Mucosa of descending colon (tissue), 3 donors: ENCODE results near the gene SMAD4. TPM values are rescaled to one million over a fixed set of nuclear protein-coding genes. Genes with fewer than 3 reads are reported as not detected.
"Not testable (repeated sequence)": the region's sequence is repeated elsewhere in the genome, so short reads cannot be mapped to it uniquely, and the experiment has no call there.

Experiments used
- ATAC-seq: fragments of 200-7000 bp; cut with Tn5 transposase; one replicate; pipeline ENCODE4 v1.9.1; 2020; ENCODE audit warnings: mild to moderate bottlenecking, moderate library complexity
- DNase-seq, 3 donors: peaks; one replicate each; pipeline ENCODE4 v3.0.0-alpha.2; 2020
- H3K36me3 ChIP-seq: fragments of 200-600 bp; one replicate; pipeline ENCODE4 v1.8.0; 2021; ENCODE audit warnings: low read depth, mild to moderate bottlenecking
- H3K4me1 ChIP-seq: fragments of 200-600 bp; one replicate; pipeline ENCODE4 v1.8.0; 2021; ENCODE audit warnings: low read depth, mild to moderate bottlenecking
- H3K4me3 ChIP-seq: fragments of 200-600 bp; one replicate; pipeline ENCODE4 v1.8.0; 2021; ENCODE audit warnings: mild to moderate bottlenecking
- H3K9me3 ChIP-seq: fragments of 200-600 bp; one replicate; pipeline ENCODE4 v1.8.0; 2021; ENCODE audit warnings: mild to moderate bottlenecking
- intact Hi-C, 2 donors: fragments of 100-400 bp; cut with DNase I in 1 of 2; cut with micrococcal nuclease in 1 of 2; formaldehyde crosslinking; loops; one replicate each; pipeline versions ENCODE4 v1.11.0 to v1.11.1; 2022; cut with DNase I, micrococcal nuclease
- total RNA-seq, 3 donors: library from RNA; stranded (reverse); fragmentation: NEBNext Ultra II Directional in 2 of 3; extraction: Animal tissue kit (Norgen Biotek cat#: 25700) in 2 of 3; gene quantifications; one replicate each; pipeline versions ENCODE4 v1.2.1 to v1.2.4, GENCODE V29; 2021 to 2023
- TF ChIP-seq, protein P1 (sequence below): fragments of 200-600 bp; IDR thresholded peaks from one replicate; pipeline ENCODE4 v1.8.0; 2022; ENCODE audit warnings: antibody characterized with exemption, mild to moderate bottlenecking
- donor health status: DM: no; HTN: no; CAD: no; lungs with moderate emphysema.
- donor health status: DM: no; HTN: no; CAD: no.
- donor health status: DM: no; HTN: yes; CAD: no.

SMAD4 gene
- total RNA-seq, 3 donors from 2014 or later, result 78.7 to 131 (median 93.1) TPM

DNA sequence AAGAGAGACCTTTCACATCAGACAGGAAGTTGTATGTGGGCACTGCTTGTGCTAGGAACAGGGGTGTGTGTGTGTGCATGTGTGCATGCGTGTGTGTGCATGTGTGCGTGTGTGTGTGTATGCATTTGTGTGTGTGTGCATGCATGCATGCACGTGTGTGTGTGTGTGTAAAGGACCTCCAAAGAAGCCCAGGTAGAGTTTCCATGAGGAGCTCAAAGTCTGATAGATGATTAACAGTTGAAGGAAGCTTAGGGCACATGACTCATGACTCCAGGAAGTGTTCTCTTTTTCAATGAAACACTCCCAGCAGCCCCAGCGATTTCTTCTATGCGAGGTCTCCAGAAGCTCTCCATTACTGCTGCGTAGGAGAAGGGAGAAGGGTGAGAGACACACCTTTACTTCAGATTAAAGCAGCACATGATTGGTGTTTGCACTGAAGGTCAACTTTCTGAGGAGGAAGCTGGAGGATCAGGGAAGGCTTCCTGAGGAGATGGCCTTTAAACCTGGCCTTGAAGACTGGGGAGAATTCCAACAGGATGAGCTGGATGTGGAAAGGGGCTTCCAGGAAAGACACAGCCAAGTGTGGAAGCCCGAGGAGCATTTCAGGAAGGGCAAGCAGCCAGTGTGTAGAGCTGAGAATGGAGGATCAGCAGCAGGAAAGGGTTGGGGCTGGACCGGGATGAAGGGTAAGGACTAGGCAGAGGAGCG is 77.7 kb downstream of the SMAD4 start:
- Histone ChIP-seq H3K4me3 (no peak overlapping the region), H3K9me3 (no peaks in the 10 kb centered on the region), H3K36me3 (no peaks in the 10 kb centered on the region), H3K4me1 (peaks cover 3% of the 10 kb centered on the region)
- ATAC-seq, result peak; percentile 73
- DNase-seq, result no peak
- intact Hi-C loops, result no loop called here
- TF ChIP-seq, protein P1, sequence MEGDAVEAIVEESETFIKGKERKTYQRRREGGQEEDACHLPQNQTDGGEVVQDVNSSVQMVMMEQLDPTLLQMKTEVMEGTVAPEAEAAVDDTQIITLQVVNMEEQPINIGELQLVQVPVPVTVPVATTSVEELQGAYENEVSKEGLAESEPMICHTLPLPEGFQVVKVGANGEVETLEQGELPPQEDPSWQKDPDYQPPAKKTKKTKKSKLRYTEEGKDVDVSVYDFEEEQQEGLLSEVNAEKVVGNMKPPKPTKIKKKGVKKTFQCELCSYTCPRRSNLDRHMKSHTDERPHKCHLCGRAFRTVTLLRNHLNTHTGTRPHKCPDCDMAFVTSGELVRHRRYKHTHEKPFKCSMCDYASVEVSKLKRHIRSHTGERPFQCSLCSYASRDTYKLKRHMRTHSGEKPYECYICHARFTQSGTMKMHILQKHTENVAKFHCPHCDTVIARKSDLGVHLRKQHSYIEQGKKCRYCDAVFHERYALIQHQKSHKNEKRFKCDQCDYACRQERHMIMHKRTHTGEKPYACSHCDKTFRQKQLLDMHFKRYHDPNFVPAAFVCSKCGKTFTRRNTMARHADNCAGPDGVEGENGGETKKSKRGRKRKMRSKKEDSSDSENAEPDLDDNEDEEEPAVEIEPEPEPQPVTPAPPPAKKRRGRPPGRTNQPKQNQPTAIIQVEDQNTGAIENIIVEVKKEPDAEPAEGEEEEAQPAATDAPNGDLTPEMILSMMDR, result no peak

DNA sequence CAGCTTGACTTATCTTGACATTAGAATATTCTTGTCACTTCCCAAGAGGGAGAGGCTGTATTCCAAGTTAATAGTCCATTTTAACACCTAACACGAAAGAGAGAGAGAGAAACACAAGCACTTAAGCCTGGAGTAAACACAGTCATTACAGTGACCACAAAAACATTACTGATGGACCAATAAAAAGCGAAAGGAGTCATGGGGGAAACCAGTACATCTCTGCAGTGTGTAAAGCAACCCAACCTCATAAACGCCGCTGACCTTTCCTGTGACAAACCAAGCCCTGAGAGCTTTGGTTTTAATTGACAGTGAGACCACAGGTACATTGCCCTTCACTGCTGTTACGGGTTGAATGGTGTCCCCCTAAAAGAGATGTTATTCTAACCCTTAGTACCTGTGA is 78.3 kb downstream of the SMAD4 start:
- H3K9me3 ChIP-seq, result no peaks in the 10 kb centered on the region
- ATAC-seq (no peak), DNase-seq (no peak)
- intact Hi-C loops, result no loop called here
- no peaks in the 10 kb centered on the region for H3K36me3 ChIP-seq
- TF ChIP-seq, protein P1, result no peak
- peaks cover 3% of the 10 kb centered on the region for H3K4me1 ChIP-seq
- H3K4me3 ChIP-seq, result no peak overlapping the region

DNA sequence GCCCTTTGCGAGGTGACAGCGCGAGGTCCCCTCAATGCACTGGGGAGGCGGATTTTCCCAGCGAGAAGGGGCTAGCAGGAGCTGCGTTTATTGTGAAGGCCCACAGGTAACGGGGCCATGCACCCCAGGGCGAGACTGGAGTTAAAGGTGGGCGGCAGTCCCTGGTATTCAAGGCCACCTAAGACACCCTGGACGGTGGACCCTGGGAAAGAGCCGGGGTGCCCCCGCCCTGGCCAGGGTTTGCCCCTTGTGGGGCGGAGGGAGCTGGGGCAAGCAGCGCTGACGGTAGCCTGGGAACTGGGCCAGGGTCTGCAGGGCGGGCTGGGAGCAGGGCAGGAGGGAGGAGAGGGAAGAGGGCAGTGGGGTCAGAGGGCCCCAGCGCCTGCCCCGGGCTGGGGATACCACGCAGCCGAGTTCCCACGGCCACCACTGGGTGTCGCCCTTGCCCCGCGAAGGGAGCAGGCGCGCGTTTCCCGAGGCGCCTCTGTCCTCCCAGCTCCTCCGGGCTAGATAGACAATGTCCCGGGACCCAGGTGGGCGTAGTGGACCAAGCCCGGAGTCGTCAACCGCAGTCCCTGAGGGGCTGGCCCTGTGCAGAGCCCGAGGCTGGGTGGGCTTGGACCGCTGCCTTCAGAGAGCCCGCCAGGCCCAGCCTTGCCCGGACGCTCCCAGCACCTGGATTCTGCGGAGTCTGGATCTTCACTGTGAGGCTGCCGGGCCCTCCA is 80.2 kb downstream of the SMAD4 start:
- TF ChIP-seq, protein P1, result peak; percentile 92
- DNase-seq (peak; percentile 65 to 79 (median 76)), ATAC-seq (peak; percentile 94)
- H3K4me1 ChIP-seq, result peaks cover 3% of the 10 kb centered on the region
- intact Hi-C loops, result no loop called here
- H3K36me3 ChIP-seq, result no peaks in the 10 kb centered on the region
- H3K4me3 ChIP-seq, result no peak overlapping the region
- no peaks in the 10 kb centered on the region for H3K9me3 ChIP-seq

DNA sequence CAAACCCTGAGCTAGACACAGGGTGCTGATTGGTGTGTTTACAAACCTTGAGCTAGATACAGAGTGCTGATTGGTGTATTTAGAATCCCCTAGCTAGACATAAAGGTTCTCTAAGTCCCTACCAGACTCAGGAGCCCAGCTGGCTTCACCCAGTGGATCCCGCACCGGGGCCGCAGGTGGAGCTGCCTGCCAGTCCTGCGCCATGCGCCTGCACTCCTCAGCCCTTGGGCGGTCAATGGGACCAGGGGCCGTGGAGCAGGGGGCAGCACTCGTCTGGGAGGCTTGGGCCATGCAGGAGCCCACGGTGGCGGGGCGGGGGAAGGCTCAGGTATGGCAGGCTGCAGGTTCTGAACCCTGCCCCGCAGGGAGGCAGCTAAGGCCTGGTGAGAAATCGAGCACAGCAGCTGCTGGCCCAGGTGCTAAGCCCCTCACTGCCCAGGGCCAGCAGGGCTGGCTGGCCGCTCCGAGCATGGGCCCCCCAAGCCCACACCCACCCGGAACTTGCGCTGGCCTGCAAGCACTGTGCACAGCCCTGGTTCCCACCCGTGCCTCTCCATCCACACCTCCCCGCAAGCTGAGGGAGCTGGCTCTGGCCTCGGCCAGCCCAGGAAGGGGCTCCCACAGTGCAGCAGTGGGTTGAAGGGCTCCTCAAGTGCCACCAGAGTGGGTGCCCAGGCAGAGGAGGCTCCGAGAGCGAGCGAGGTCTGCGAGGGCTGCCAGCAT is 81.8 kb downstream of the SMAD4 start:
- H3K4me1 ChIP-seq, H3K9me3 ChIP-seq, H3K4me3 ChIP-seq, ATAC-seq, H3K36me3 ChIP-seq, DNase-seq, intact Hi-C loops: not testable (repeated sequence)

DNA sequence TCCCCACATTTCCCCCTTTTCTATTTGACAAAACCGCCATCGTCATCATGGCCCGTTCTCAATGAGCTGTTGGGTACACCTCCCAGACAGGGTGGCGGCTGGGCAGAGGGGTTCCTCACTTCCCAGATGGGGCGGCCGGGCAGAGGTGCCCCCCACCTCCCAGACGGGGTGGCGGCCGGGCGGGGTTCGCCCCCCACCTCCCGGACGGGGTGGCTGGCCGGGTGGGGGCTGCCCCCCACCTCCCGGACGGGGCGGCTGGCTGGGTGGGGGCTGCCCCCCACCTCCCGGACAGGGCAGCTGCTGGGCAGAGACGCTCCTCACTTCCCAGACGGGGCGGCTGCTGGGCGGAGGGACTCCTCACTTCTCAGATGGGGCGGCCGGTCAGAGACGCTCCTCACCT is 87.0 kb downstream of the SMAD4 start:
- H3K9me3 ChIP-seq, H3K4me1 ChIP-seq, H3K36me3 ChIP-seq, intact Hi-C loops, ATAC-seq, DNase-seq, H3K4me3 ChIP-seq: not testable (repeated sequence)

DNA sequence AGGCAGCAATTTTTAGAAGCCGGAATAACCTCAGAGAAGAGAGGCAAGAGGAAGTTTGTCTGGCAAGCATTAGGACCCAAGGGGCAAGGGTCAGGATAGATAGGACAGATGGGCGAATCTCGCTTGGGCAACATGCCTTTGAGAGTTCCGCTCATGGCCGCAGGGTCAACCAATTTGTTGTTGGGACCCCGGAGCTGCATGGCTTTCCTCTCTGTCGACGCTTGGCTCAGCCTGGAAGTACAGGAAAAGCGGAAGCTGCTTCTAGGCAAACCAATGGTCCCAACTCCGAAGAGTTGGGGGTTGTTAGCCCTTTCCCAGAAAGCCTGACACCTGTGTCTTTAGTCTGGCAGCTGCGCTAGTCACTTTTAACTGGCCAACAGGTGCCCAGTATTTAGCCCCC is 89.5 kb downstream of the SMAD4 start:
- H3K4me1 ChIP-seq, ATAC-seq, DNase-seq, intact Hi-C loops, H3K9me3 ChIP-seq, H3K4me3 ChIP-seq, H3K36me3 ChIP-seq: not testable (repeated sequence)

DNA sequence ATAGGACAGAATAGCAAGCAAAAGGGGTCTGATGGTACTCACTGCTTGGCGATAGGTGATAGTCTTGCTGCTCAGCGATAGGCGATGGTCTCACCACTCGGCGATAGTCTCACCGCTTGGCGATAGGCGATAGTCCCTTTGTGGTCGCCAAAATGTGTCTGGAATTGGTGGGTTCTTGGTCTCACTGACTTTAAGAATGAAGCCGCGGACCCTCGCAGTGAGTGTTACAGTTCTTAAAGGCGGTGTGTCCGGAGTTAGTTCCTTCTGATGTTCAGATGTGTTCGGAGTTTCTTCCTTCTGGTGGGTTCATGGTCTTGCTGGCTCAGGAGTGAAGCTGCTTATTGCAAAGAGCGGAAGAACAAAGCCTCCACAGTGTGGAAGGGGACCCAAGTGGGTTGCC is 90.0 kb downstream of the SMAD4 start:
- intact Hi-C loops, H3K4me1 ChIP-seq, DNase-seq, H3K36me3 ChIP-seq, H3K4me3 ChIP-seq, ATAC-seq, H3K9me3 ChIP-seq: not testable (repeated sequence)
